Mesothelial cell of epicardium (in vitro differentiated cells): ENCODE measurements around the gene HSH2D. TPM values are rescaled to one million over a fixed set of nuclear protein-coding genes. Genes with fewer than 3 reads are reported as not detected.
"Not testable (repeated sequence)": the region's sequence is repeated elsewhere in the genome, so short reads cannot be mapped to it uniquely, and the experiment has no call there.

Source experiments
- DNase-seq, 2 experiments: peaks; one replicate each; pipeline ENCODE4 v3.0.0; 2021; ENCODE audit warnings: low spot score in 2 of 2; ENCODE audit not compliant: unreplicated experiment in 2 of 2
- H3K27ac Mint-ChIP-seq: 2 replicates; pipeline ENCODE4 v1.8.0; 2021; ENCODE audit warnings: mixed read lengths
- H3K27me3 Mint-ChIP-seq: 2 replicates; pipeline ENCODE4 v1.8.0; 2021; ENCODE audit warnings: low read depth, mixed read lengths
- H3K36me3 Mint-ChIP-seq: 2 replicates; pipeline ENCODE4 v1.8.0; 2021; ENCODE audit warnings: mixed read lengths
- H3K4me1 Mint-ChIP-seq: 2 replicates; pipeline ENCODE4 v1.8.0; 2021; ENCODE audit warnings: mixed read lengths
- H3K4me3 Mint-ChIP-seq: 2 replicates; pipeline ENCODE4 v1.8.0; 2021; ENCODE audit warnings: mild to moderate bottlenecking, moderate library complexity, mixed read lengths
- H3K9me3 Mint-ChIP-seq: 2 replicates; pipeline ENCODE4 v1.8.0; 2021; ENCODE audit warnings: mixed read lengths
- total RNA-seq: library from RNA; stranded (reverse); gene quantifications from 3 replicates; pipeline ENCODE4 v1.2.1, GENCODE V29; 2021
- TF ChIP-seq, protein P1 (sequence below): fragments of 200-600 bp; sonication (generic); IDR thresholded peaks from one replicate; pipeline ENCODE4 v1.5.0; 2021; ENCODE audit warnings: antibody characterized with exemption; ENCODE audit not compliant: unreplicated experiment

Gene HSH2D
- total RNA-seq, 1 donor from 2014 or later: 0.38 TPM

DNA sequence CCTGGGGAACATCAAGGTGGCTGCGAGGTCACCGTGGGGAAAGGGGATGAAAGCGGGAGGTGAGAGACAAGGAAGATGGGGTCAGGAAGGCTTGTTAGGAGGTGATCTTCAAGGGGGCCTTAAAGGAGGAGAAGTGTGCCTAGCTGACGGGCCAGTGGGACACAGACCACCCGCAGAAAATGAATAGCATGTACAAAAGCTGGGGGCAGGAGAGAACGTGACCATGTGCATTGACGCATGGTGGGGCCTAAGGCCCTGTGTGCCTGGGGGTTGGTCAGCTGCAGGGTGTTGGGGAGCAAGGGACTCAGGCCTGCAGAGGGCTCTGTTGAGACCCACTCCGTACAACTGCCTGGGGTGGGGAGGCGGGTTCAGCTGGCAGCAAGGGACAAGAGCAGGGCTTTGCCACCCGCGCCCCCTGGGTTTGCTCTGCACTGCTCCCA lies 25.9 kb upstream of the HSH2D start:
- H3K4me1 Mint-ChIP-seq: peaks cover 4% of the 10 kb centered on the region

DNA sequence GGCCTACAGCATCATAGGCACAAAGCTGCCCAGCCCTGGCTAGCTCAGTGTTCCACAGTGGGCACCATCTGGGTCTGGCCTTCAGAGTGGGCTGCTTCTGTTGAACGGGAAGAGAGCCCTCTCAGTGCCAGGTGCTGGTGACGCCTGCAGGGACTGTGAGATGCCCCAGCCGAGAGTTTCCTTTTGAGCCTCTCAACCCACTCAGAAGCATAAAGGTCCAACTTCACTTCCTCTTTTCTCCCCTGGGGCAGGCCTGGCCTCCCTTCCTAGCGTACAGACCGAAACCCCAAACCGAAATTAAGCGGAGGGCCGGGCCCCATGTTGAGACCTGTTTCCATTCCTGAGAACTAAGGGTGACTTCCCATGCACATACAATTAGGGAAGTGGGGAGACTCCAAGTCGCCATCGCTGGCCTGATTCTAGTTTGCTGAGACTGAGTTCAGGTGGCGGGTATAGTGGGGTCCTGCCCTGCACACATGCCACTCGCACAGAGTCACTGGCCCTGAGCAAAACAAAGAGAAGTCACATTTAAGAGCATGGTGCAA lies 24.9 kb upstream of the HSH2D start:
- TF ChIP-seq, protein P1, sequence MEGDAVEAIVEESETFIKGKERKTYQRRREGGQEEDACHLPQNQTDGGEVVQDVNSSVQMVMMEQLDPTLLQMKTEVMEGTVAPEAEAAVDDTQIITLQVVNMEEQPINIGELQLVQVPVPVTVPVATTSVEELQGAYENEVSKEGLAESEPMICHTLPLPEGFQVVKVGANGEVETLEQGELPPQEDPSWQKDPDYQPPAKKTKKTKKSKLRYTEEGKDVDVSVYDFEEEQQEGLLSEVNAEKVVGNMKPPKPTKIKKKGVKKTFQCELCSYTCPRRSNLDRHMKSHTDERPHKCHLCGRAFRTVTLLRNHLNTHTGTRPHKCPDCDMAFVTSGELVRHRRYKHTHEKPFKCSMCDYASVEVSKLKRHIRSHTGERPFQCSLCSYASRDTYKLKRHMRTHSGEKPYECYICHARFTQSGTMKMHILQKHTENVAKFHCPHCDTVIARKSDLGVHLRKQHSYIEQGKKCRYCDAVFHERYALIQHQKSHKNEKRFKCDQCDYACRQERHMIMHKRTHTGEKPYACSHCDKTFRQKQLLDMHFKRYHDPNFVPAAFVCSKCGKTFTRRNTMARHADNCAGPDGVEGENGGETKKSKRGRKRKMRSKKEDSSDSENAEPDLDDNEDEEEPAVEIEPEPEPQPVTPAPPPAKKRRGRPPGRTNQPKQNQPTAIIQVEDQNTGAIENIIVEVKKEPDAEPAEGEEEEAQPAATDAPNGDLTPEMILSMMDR: no peak
- no peaks in the 10 kb centered on the region for H3K27me3 Mint-ChIP-seq
- H3K4me3 Mint-ChIP-seq: no peak overlapping the region
- H3K9me3 Mint-ChIP-seq: no peaks in the 10 kb centered on the region
- no peak overlapping the region for H3K27ac Mint-ChIP-seq
- DNase-seq: no peak
- H3K36me3 Mint-ChIP-seq: peaks cover 14% of the 10 kb centered on the region
- H3K4me1 Mint-ChIP-seq: peaks cover 2% of the 10 kb centered on the region

More for the DNA sequence above, 25.9 kb upstream of the HSH2D start:
- Mint-ChIP-seq H3K9me3 (no peaks in the 10 kb centered on the region), H3K36me3 (peaks cover 14% of the 10 kb centered on the region), H3K27ac (no peak overlapping the region), H3K27me3 (no peaks in the 10 kb centered on the region), H3K4me3 (no peak overlapping the region)
- DNase-seq: no peak
- TF ChIP-seq, protein P1: no peak

DNA sequence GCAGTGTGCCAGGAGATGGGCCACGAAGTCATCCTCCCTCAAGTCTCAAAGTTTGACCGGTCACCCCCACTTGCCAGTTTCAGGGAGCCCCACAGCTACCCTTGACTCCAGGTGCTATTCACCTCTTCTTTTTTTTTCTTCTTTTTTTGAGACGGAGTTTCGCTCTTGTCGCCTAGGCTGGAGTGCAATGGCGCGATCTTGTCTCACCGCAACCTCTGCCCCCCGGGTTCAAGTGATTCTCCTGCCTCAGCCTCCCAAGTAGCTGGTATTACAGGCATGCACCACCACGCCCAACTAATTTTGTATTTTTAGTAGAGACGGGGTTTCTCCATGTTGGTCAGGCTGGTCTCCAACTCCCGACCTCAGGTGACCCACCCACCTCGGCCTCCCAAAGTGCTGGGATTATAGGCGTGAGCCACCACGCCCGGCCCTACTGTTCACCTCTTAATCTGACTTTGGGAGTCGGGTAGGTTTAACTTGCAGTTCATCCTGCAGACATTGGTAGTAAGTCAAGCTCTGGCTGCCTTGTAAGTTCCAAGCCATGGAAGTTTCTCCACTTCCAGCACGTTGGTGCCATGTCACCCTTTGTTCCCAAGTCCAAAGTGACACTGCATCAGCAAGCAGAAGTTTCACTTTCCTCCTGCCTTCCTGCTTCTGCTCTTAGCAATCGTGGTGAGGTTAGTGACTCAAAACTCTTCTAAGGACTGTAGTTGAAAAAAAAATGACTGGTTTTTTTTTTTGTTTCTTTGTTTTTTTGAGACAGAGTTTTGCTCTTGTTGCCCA lies 24.2 kb upstream of the HSH2D start:
- not testable (repeated sequence) for H3K4me3 Mint-ChIP-seq, H3K27me3 Mint-ChIP-seq, H3K27ac Mint-ChIP-seq, H3K4me1 Mint-ChIP-seq, H3K9me3 Mint-ChIP-seq, DNase-seq
- peaks cover 16% of the 10 kb centered on the region for H3K36me3 Mint-ChIP-seq

DNA sequence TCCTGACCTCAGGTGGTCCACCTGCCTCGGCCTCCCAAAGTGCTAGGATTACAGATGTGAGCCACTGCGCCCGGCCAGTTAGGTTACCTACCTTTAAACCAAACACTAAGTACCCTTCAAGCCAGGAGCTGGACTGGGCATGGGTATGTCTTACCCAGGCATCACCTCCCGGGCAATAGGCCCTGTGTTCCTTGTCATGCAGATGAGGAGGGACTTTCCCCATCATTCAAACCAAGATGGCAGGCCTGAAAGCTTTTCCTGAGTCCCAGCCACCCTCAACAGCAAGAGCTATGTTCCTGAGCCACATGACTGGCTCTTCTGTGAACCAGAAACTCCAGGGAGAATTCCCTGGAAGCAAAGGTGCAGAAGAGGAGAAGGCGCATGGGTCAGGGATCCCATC lies 22.3 kb upstream of the HSH2D start:
- TF ChIP-seq, protein P1: no peak
- Mint-ChIP-seq H3K36me3 (peaks cover 16% of the 10 kb centered on the region), H3K27me3 (no peaks in the 10 kb centered on the region), H3K4me3 (no peak overlapping the region), H3K27ac (no peak overlapping the region), H3K9me3 (no peaks in the 10 kb centered on the region), H3K4me1 (no peaks in the 10 kb centered on the region)
- no peak for DNase-seq

DNA sequence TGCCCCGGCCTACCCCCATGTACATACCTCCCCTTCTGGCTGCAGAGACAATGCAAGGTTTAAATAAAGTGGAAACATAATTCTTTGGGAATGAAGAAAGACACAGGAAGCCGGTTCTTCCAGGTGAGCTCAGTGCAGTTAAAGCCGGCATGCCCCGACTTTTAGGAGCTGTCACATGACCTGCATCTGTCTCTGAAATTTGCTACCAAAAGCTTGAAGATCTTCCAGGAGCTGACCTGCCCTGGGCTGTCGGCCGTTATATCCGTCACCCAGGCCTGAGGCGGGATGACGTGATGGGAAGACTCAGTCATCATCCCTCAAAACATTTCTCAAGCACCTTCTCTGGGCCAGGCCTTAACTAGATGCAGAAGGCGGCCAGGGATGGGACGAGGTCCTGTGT lies 21.5 kb upstream of the HSH2D start:
- H3K9me3 Mint-ChIP-seq: no peaks in the 10 kb centered on the region
- H3K27ac Mint-ChIP-seq: no peak overlapping the region
- H3K27me3 Mint-ChIP-seq: no peaks in the 10 kb centered on the region
- H3K4me1 Mint-ChIP-seq: no peaks in the 10 kb centered on the region
- DNase-seq: no peak
- TF ChIP-seq, protein P1: no peak
- no peak overlapping the region for H3K4me3 Mint-ChIP-seq
- peaks cover 19% of the 10 kb centered on the region for H3K36me3 Mint-ChIP-seq

DNA sequence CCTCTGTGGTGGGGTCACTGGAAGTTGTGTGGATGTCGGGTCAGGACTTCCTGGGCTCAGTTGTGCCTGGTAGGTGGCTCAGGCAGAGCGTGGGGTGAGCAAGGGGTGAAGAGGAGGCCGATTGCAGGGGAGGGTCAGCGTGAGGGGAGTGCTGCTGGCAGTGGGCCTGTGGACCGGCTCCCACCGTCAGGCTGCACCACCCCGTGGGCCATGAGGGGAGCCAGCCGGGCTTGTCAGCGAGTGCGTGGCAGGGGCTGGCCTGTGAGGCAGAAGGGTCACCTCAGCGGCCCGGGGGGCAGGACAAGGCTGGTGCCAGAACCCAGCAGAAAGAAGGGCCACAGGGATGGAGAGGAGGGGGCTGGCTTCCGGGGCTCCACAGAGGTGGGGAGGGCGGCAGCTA lies 18.5 kb upstream of the HSH2D start:
- no peaks in the 10 kb centered on the region for H3K9me3 Mint-ChIP-seq
- no peak overlapping the region for H3K27ac Mint-ChIP-seq
- peaks cover 24% of the 10 kb centered on the region for H3K36me3 Mint-ChIP-seq
- H3K27me3 Mint-ChIP-seq: no peaks in the 10 kb centered on the region
- H3K4me1 Mint-ChIP-seq: no peaks in the 10 kb centered on the region
- DNase-seq: no peak
- no peak overlapping the region for H3K4me3 Mint-ChIP-seq
- TF ChIP-seq, protein P1: no peak
